Nephron (organoid): Measurements from ENCODE around the gene ASB15.
"Not testable (repeated sequence)": the region's sequence is repeated elsewhere in the genome, so short reads cannot be mapped to it uniquely, and the experiment has no call there.

Experiments used
- H3K27ac Mint-ChIP-seq, 3 experiments: 2 replicates each; pipeline ENCODE4 v1.8.0; 2020; ENCODE audit warnings: mixed read lengths in 3 of 3, mild to moderate bottlenecking in 2 of 3, moderate library complexity in 1 of 3
- H3K27me3 Mint-ChIP-seq: 2 replicates; pipeline ENCODE4 v1.8.0; 2021; ENCODE audit warnings: low read depth, mild to moderate bottlenecking, moderate library complexity, mixed read lengths
- H3K36me3 Mint-ChIP-seq: 2 replicates; pipeline ENCODE4 v1.8.0; 2020; ENCODE audit warnings: low read depth, mixed read lengths
- H3K4me1 Mint-ChIP-seq: 2 replicates; pipeline ENCODE4 v1.8.0; 2020; ENCODE audit warnings: mixed read lengths
- H3K4me3 Mint-ChIP-seq, 3 experiments: 2 replicates each; pipeline ENCODE4 v1.8.0; 2020; ENCODE audit warnings: mild to moderate bottlenecking in 3 of 3, mixed read lengths in 3 of 3, moderate library complexity in 2 of 3
- H3K9me3 Mint-ChIP-seq: 2 replicates; pipeline ENCODE4 v1.8.0; 2020; ENCODE audit warnings: mixed read lengths
- CTCF ChIP-seq, 3 experiments: fragments of 200-600 bp; sonication (generic); IDR thresholded peaks; one replicate each; pipeline ENCODE4 v1.5.0; 2021; ENCODE audit warnings: antibody characterized with exemption in 3 of 3; ENCODE audit not compliant: unreplicated experiment in 3 of 3

Gene ASB15

GRCh38 chr7:123633553-123633952, 31.9 kb downstream of the ASB15 start:
- Mint-ChIP-seq H3K27me3 (no peaks in the 10 kb centered on the region), H3K27ac (no peak overlapping the region), H3K36me3 (no peaks in the 10 kb centered on the region), H3K4me3 (no peak overlapping the region), H3K9me3 (no peaks in the 10 kb centered on the region), H3K4me1 (peaks cover 6% of the 10 kb centered on the region)
- no peak for TF ChIP-seq CTCF (IDR thresholded peaks at IDR 0.05; ENCODE audit: unreplicated experiment in 3 of 3)

GRCh38 chr7:123634011-123634573, 32.5 kb downstream of the ASB15 start:
- H3K27ac Mint-ChIP-seq, H3K36me3 Mint-ChIP-seq, H3K4me3 Mint-ChIP-seq, H3K4me1 Mint-ChIP-seq, H3K9me3 Mint-ChIP-seq, H3K27me3 Mint-ChIP-seq: not testable (repeated sequence)

- peak; percentile 62 to 68 (median 64) for TF ChIP-seq CTCF (IDR thresholded peaks at IDR 0.05; ENCODE audit: unreplicated experiment in 3 of 3)
- H3K4me1 Mint-ChIP-seq: peaks cover 13% of the 10 kb centered on the region
- H3K4me3 Mint-ChIP-seq: no peak overlapping the region
- no peaks in the 10 kb centered on the region for H3K27me3 Mint-ChIP-seq
- H3K36me3 Mint-ChIP-seq: no peaks in the 10 kb centered on the region
- H3K9me3 Mint-ChIP-seq: no peaks in the 10 kb centered on the region
- no peak overlapping the region for H3K27ac Mint-ChIP-seq
Measured at GRCh38 chr7:123635551-123636359, 34.1 kb downstream of the ASB15 start.

- no peak for TF ChIP-seq CTCF (IDR thresholded peaks at IDR 0.05; ENCODE audit: unreplicated experiment in 3 of 3)
Measured at GRCh38 chr7:123637203-123637602, 35.6 kb downstream of the ASB15 start.

GRCh38 chr7:123637878-123638277, 36.3 kb downstream of the ASB15 start:
- H3K27ac Mint-ChIP-seq: no peak overlapping the region
- TF ChIP-seq CTCF (IDR thresholded peaks at IDR 0.05; ENCODE audit: unreplicated experiment in 3 of 3): no peak
- H3K27me3 Mint-ChIP-seq: no peaks in the 10 kb centered on the region
- peaks cover 15% of the 10 kb centered on the region for H3K4me1 Mint-ChIP-seq
- no peak overlapping the region for H3K4me3 Mint-ChIP-seq
- H3K36me3 Mint-ChIP-seq: no peaks in the 10 kb centered on the region
- H3K9me3 Mint-ChIP-seq: no peaks in the 10 kb centered on the region

More at GRCh38 chr7:123637203-123637602, 35.6 kb downstream of the ASB15 start:
- no peaks in the 10 kb centered on the region for H3K36me3 Mint-ChIP-seq
- H3K4me1 Mint-ChIP-seq: peaks cover 13% of the 10 kb centered on the region
- H3K27me3 Mint-ChIP-seq: no peaks in the 10 kb centered on the region
- H3K9me3 Mint-ChIP-seq: no peaks in the 10 kb centered on the region
- no peak overlapping the region for H3K4me3 Mint-ChIP-seq
- H3K27ac Mint-ChIP-seq: peak overlapping the region in 1 of 3 experiments; percentile 12

- Mint-ChIP-seq H3K27me3 (no peaks in the 10 kb centered on the region), H3K4me1 (peaks cover 32% of the 10 kb centered on the region), H3K9me3 (no peaks in the 10 kb centered on the region), H3K27ac (peak overlapping the region in 1 of 3 experiments; percentile 58), H3K36me3 (no peaks in the 10 kb centered on the region), H3K4me3 (no peak overlapping the region)
- no peak for TF ChIP-seq CTCF (IDR thresholded peaks at IDR 0.05; ENCODE audit: unreplicated experiment in 3 of 3)
Measured at GRCh38 chr7:123639631-123640030, 38.0 kb downstream of the ASB15 start.
